BE2C (cell line): ENCODE measurements around the gene ANKRD37.
A peak's percentile ranks its signal among the peaks of the same experiment; 100 is the strongest.
"Not testable (repeated sequence)": the region's sequence is repeated elsewhere in the genome, so short reads cannot be mapped to it uniquely, and the experiment has no call there.

Experiments used
- DNase-seq: peaks from one replicate; pipeline ENCODE4 v3.0.0-alpha.2; 2020
- H3K27me3 ChIP-seq: fragments of 250-450 bp; sonication (Bioruptor Pico); 2 replicates; pipeline ENCODE4 v1.5.1; 2020; ENCODE audit warnings: mild to moderate bottlenecking
- H3K36me3 ChIP-seq: fragments of 250-450 bp; sonication (Bioruptor Pico); 2 replicates; pipeline ENCODE4 v1.5.1; 2020; ENCODE audit warnings: mild to moderate bottlenecking
- H3K4me1 ChIP-seq: fragments of 250-450 bp; sonication (Bioruptor Pico); 2 replicates; pipeline ENCODE4 v1.5.1; 2020
- H3K4me3 ChIP-seq: 2 replicates; pipeline ENCODE4 v1.5.1; 2011; ENCODE audit warnings: low read depth, low read length
- H3K9me3 ChIP-seq: fragments of 250-450 bp; sonication (Bioruptor Pico); 2 replicates; pipeline ENCODE4 v1.5.1; 2020
- TF ChIP-seq, protein P1 (sequence below): IDR thresholded peaks from 2 replicates; pipeline ENCODE4 v1.5.1; 2012; ENCODE audit warnings: mild to moderate bottlenecking, low read depth, low read length

Gene ANKRD37

DNA sequence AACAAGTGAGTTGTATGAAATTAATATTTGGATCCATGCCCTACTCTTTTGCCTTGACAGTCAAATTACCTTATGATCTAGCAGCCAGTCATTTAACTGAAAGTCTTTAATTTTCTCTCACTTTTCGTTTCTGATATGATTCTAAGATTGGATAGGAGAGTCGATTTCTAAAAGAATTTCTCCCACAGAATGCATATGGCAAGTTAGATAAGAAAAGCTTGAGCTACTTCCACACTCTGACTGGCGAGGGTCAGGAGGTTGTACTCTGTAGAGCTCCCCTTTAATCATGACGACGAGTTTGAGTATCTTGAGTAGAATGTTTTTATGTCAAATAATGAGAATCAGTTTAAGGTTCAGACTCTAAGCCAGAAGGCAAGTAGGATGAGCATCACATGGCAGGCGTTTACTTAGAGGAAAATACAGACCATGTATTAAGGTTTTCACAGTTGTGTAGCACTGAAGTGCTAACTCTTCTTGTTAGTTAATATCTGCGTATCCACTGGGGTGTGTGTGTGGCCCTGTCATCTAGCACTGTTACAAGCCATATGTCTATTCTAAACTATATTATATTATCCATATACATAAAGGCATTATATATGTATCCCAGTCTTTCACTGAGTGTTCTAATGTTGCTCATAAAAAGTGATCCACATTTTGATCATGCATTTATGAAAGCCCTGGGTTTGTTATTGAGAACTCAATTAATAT is 38.8 kb upstream of the ANKRD37 start:
- Histone ChIP-seq H3K4me1 (peaks cover 9% of the 10 kb centered on the region), H3K36me3 (no peaks in the 10 kb centered on the region), H3K9me3 (no peaks in the 10 kb centered on the region)

DNA sequence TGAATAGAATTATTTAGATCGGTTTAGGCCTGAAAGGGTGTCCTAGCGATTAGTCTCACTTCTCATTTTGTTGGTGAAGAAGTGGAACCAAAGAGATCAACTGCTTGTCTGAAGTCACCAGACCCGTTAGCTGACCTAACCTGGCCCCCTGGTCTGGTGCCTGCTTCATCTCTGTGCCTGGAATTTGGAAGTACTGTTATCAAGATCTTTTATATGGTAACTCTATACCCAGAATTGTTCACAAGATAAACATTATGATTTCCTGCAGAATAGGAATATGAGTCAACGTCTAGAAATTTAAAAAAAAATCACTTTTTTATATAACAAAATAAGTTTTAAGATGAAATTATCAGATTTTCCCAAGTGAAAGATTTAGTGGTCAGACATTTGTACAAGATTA is 38.1 kb upstream of the ANKRD37 start:
- TF ChIP-seq, protein P1, sequence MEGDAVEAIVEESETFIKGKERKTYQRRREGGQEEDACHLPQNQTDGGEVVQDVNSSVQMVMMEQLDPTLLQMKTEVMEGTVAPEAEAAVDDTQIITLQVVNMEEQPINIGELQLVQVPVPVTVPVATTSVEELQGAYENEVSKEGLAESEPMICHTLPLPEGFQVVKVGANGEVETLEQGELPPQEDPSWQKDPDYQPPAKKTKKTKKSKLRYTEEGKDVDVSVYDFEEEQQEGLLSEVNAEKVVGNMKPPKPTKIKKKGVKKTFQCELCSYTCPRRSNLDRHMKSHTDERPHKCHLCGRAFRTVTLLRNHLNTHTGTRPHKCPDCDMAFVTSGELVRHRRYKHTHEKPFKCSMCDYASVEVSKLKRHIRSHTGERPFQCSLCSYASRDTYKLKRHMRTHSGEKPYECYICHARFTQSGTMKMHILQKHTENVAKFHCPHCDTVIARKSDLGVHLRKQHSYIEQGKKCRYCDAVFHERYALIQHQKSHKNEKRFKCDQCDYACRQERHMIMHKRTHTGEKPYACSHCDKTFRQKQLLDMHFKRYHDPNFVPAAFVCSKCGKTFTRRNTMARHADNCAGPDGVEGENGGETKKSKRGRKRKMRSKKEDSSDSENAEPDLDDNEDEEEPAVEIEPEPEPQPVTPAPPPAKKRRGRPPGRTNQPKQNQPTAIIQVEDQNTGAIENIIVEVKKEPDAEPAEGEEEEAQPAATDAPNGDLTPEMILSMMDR = no peak
- no peaks in the 10 kb centered on the region for H3K36me3 ChIP-seq
- no peak for DNase-seq
- no peaks in the 10 kb centered on the region for H3K27me3 ChIP-seq
- H3K9me3 ChIP-seq = no peaks in the 10 kb centered on the region
- H3K4me1 ChIP-seq = peaks cover 9% of the 10 kb centered on the region
- H3K4me3 ChIP-seq = no peak overlapping the region

More for the DNA sequence above, 38.8 kb upstream of the ANKRD37 start:
- TF ChIP-seq, protein P1 = no peak
- Histone ChIP-seq H3K4me3 (no peak overlapping the region), H3K27me3 (no peaks in the 10 kb centered on the region)
- no peak for DNase-seq

DNA sequence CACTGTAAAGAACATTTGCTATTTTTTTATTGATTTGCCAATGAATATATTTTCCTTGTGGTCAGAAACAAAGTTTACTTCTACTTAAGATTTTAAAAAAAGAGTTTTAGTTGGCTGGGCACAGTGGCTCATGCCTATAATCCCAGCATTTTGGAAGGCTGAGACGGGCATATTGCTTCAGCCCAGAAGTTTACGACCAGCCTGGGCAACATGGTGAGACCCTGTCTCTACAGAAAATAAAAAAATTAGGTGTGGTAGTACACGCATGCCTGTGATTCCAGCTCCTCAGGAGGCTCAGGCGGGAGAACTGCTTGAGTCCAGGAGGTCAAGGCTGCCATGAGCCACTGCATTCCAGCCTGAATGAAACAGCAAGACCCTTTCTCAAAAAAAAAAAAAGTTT is 37.7 kb upstream of the ANKRD37 start:
- Histone ChIP-seq H3K36me3 (no peaks in the 10 kb centered on the region), H3K4me1 (peaks cover 9% of the 10 kb centered on the region), H3K4me3 (no peak overlapping the region), H3K27me3 (no peaks in the 10 kb centered on the region), H3K9me3 (no peaks in the 10 kb centered on the region)
- no peak for DNase-seq
- TF ChIP-seq, protein P1 = no peak

DNA sequence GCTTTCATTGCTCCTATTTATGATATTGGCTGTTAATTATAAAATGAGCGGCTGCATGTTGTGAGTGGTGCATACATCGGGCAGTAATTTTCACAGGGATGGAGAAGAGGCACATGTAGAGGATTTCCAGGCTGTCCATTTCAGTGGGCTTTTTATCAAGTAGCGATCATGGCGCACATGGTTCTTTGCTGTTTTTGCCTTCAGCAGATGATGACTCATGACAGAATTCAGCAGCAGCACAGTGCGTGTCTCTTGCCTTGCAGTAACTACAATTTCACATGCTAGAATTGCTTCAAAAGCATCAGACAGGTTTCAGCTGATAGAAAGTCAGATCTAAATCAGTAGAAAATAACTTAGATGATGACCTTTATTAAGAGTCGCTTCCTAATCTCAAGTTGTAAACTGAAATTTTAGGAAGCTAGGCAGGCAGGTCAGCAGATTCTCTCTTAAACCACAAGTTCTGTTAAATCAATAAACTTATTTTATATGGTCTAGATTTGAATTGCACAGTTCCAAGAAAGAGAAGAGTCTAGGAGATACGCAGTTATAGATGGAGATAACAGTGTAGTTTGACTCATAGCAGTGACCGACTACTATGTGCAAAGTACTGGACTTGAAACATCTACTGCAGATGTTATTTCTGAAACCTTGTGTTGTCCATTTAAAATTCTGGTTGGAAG is 36.7 kb upstream of the ANKRD37 start:
- Histone ChIP-seq H3K4me1 (peaks cover 9% of the 10 kb centered on the region), H3K9me3 (no peaks in the 10 kb centered on the region), H3K27me3 (no peaks in the 10 kb centered on the region), H3K4me3 (no peak overlapping the region), H3K36me3 (no peaks in the 10 kb centered on the region)
- peak; percentile 50 for DNase-seq
- TF ChIP-seq, protein P1 = no peak

DNA sequence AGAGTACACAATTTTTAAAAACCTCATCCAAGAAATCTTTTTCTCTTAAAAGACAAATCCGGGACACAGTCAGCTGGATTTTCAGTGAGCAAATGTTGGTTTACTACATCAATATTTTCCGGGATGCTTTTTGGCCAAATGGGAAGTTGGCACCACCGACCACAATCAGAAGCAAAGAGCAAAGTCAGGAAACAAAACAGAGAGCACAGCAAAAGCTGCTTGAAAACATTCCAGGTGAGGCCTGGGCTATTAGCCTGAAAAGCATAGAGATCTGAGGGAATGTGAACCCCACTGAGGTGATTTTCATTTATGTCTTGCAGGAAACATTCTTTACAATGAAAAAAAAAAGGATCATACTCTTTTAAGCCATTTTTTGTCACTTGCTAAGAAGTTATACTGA is 34.8 kb upstream of the ANKRD37 start:
- Histone ChIP-seq H3K9me3 (no peaks in the 10 kb centered on the region), H3K36me3 (no peaks in the 10 kb centered on the region), H3K4me1 (peaks cover 9% of the 10 kb centered on the region), H3K4me3 (no peak overlapping the region), H3K27me3 (no peaks in the 10 kb centered on the region)
- no peak for DNase-seq
- TF ChIP-seq, protein P1 = no peak

DNA sequence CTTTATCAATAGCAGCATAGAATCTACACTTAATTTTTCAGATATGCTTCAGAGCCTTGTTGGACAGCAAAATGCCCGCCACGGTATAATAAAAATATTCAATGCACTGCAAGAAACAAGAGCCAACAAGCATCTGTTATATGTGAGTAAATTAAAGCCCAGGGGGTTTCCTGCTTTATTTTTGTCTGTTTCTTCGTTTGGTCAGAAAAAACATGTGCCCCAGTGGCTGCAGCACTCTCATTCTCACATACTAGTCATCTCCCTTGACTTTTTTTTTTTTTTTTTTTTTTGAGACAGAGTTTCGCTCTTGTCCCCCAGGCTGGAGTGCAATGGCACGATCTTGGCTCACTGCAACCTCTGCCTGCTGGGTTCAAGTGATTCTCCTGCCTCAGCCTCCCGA is 34.1 kb upstream of the ANKRD37 start:
- not testable (repeated sequence) for H3K27me3 ChIP-seq, H3K4me1 ChIP-seq, DNase-seq, H3K9me3 ChIP-seq, H3K4me3 ChIP-seq, H3K36me3 ChIP-seq
